HG02642 (cell line): ENCODE measurements around the gene CDAN1.

Experiments used
- ATAC-seq: cut with Tn5 transposase; IDR thresholded peaks from one replicate; pipeline ENCODE4 v1.9.1; 2021; ENCODE audit warnings: mild to moderate bottlenecking; ENCODE audit not compliant: unreplicated experiment, poor library complexity

The CDAN1 gene

GRCh38 chr15:42735382-42736165 is 1.4 kb downstream of the CDAN1 start:
- no peak for ATAC-seq

GRCh38 chr15:42734076-42734672 is 2.8 kb downstream of the CDAN1 start:
- no peak for ATAC-seq

GRCh38 chr15:42733027-42733426 is 3.9 kb downstream of the CDAN1 start:
- ATAC-seq: no peak

- ATAC-seq: no peak
These were observed 4.7 kb downstream of the CDAN1 start for GRCh38 chr15:42732095-42732827.

- ATAC-seq: no peak
These were observed 5.5 kb downstream of the CDAN1 start for GRCh38 chr15:42731461-42731860.

GRCh38 chr15:42730536-42730935 is 6.4 kb downstream of the CDAN1 start:
- ATAC-seq: no peak

- no peak for ATAC-seq
These were observed 6.8 kb downstream of the CDAN1 start for GRCh38 chr15:42730135-42730534.

- no peak for ATAC-seq
These were observed 7.5 kb downstream of the CDAN1 start for GRCh38 chr15:42729409-42729808.

- no peak for ATAC-seq
These were observed 8.0 kb downstream of the CDAN1 start for GRCh38 chr15:42728972-42729371.

GRCh38 chr15:42728560-42728959 is 8.4 kb downstream of the CDAN1 start:
- no peak for ATAC-seq

GRCh38 chr15:42727750-42728381 is 9.1 kb downstream of the CDAN1 start:
- no peak for ATAC-seq

GRCh38 chr15:42726114-42726513 is 10.8 kb downstream of the CDAN1 start:
- no peak for ATAC-seq

GRCh38 chr15:42725331-42725903 is 11.5 kb downstream of the CDAN1 start:
- ATAC-seq: no peak

- ATAC-seq: no peak
These were observed 12.7 kb downstream of the CDAN1 start for GRCh38 chr15:42724276-42724675.

- ATAC-seq: no peak
These were observed 13.9 kb downstream of the CDAN1 start for GRCh38 chr15:42723068-42723467.

- no peak for ATAC-seq
These were observed 15.0 kb downstream of the CDAN1 start for GRCh38 chr15:42721916-42722315.

GRCh38 chr15:42721016-42721415 is 15.9 kb downstream of the CDAN1 start:
- no peak for ATAC-seq

GRCh38 chr15:42720071-42720470 is 16.9 kb downstream of the CDAN1 start:
- ATAC-seq: no peak

- no peak for ATAC-seq
These were observed 17.9 kb downstream of the CDAN1 start for GRCh38 chr15:42719043-42719442.

- ATAC-seq: no peak
These were observed 20.3 kb downstream of the CDAN1 start for GRCh38 chr15:42716626-42717025.

- ATAC-seq: no peak
These were observed 20.8 kb downstream of the CDAN1 start for GRCh38 chr15:42716125-42716524.
